OCI-LY3 (cell line): ENCODE measurements around the gene SRCAP.

Experiments used
- EZH2phosphoT487 ChIP-seq: fragments of 200-600 bp; shearing (Covaris generic); IDR thresholded peaks from 2 replicates; pipeline ENCODE4 v1.6.1; 2018; ENCODE audit warnings: antibody characterized with exemption, mixed run types, low read depth
- TF ChIP-seq, protein P1 (sequence below): fragments of 200-600, 300-600 bp; sonication (generic); IDR thresholded peaks from 2 replicates; pipeline ENCODE4 v1.5.1; 2014; ENCODE audit warnings: antibody characterized with exemption, low read length, low read depth

DNA sequence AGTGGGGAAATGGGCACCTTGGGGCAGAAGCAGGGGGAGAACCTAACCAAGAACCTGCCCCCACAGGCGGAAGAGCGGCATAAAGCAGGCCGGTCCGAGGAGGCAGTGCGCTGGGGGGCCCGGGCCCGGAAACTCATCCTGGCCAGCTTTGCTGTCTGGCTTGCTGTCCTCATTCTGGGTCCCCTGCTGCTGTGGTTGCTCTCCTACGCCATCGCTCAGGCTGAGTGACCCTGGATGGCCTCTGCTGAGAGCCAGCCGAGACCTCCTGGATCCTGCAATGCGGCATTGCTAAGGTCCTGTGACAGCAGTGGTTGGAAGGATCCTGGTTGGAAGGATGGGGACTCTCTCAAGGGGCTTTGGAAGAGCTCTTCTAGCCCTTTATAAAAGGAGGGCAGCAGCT, 44.7 kb downstream of the SRCAP start:
- TF ChIP-seq, protein P1, sequence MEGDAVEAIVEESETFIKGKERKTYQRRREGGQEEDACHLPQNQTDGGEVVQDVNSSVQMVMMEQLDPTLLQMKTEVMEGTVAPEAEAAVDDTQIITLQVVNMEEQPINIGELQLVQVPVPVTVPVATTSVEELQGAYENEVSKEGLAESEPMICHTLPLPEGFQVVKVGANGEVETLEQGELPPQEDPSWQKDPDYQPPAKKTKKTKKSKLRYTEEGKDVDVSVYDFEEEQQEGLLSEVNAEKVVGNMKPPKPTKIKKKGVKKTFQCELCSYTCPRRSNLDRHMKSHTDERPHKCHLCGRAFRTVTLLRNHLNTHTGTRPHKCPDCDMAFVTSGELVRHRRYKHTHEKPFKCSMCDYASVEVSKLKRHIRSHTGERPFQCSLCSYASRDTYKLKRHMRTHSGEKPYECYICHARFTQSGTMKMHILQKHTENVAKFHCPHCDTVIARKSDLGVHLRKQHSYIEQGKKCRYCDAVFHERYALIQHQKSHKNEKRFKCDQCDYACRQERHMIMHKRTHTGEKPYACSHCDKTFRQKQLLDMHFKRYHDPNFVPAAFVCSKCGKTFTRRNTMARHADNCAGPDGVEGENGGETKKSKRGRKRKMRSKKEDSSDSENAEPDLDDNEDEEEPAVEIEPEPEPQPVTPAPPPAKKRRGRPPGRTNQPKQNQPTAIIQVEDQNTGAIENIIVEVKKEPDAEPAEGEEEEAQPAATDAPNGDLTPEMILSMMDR = no peak
- TF ChIP-seq EZH2phosphoT487 = no peak
